Muscle of arm (tissue), 12 donors: ENCODE results near the gene ABHD14A. TPM values are rescaled to one million over a fixed set of nuclear protein-coding genes. Genes with fewer than 3 reads are reported as not detected.

Experiments used
- polyA plus RNA-seq, 12 donors: library from polyadenylated mRNA; unstranded; fragments of 120-200 nt; gene quantifications; one replicate each; pipeline ENCODE4 v1.2.1, GENCODE V29; 2013; ENCODE audit not compliant: insufficient read length in 12 of 12

The ABHD14A gene
- polyA plus RNA-seq, 12 donors = 8.4 to 22.2 (median 11.0) TPM; not detected in 1

Other genes with a start within 250 kb of the ABHD14A start
- gene IQCF6, start 195.8 kb upstream of the ABHD14A start, polyA plus RNA-seq = not detected
- gene IQCF2, start 113.4 kb upstream of the ABHD14A start, polyA plus RNA-seq = not detected
- gene IQCF5, start 99.5 kb upstream of the ABHD14A start, polyA plus RNA-seq = not detected
- gene IQCF1, start 71.7 kb upstream of the ABHD14A start, polyA plus RNA-seq = under 1 TPM in 1 of 12 donors, not detected in 11; 0.25 TPM
- 10 to 100 TPM in 11 of 12 donors, not detected in 1; 11.2 to 15.6 (median 13.9) TPM for gene RRP9, start 33.2 kb upstream of the ABHD14A start, polyA plus RNA-seq
- gene PARP3, start 32.7 kb upstream of the ABHD14A start, polyA plus RNA-seq = 10 to 100 TPM in 1 of 12 donors, 1 to 10 TPM in 10, not detected in 1; 3.2 to 10.7 (median 5.4) TPM
- 1 to 10 TPM in 1 of 12 donors, under 1 TPM in 9, not detected in 2; 0.22 to 1.0 (median 0.36) TPM for gene GPR62, start 19.7 kb upstream of the ABHD14A start, polyA plus RNA-seq
- 10 to 100 TPM in 11 of 12 donors, not detected in 1; 45.3 to 71.8 (median 56.8) TPM for gene PCBP4, start 7.6 kb upstream of the ABHD14A start, polyA plus RNA-seq
- gene ABHD14B, start 1.0 kb upstream of the ABHD14A start, polyA plus RNA-seq = 10 to 100 TPM in 11 of 12 donors, not detected in 1; 14.3 to 56.0 (median 21.1) TPM
- 10 to 100 TPM in 9 of 12 donors, 1 to 10 TPM in 2, not detected in 1; 7.7 to 44.6 (median 13.0) TPM for gene ACY1, start 8.5 kb downstream of the ABHD14A start, polyA plus RNA-seq
- gene RPL29, start 20.8 kb downstream of the ABHD14A start, polyA plus RNA-seq = 1,000 to 10,000 TPM in 11 of 12 donors, 100 to 1,000 TPM in 1; 967 to 3,003 (median 2,577) TPM
- 10 to 100 TPM in 11 of 12 donors, not detected in 1; 16.4 to 25.8 (median 20.9) TPM for gene DUSP7, start 81.5 kb downstream of the ABHD14A start, polyA plus RNA-seq
- gene POC1A, start 179.4 kb downstream of the ABHD14A start, polyA plus RNA-seq = 1 to 10 TPM in 10 of 12 donors, not detected in 2; 3.1 to 6.9 (median 4.5) TPM
- 10 to 100 TPM in 11 of 12 donors, not detected in 1; 26.5 to 55.3 (median 29.5) TPM for gene ALAS1, start 223.1 kb downstream of the ABHD14A start, polyA plus RNA-seq